Embryonic facial prominence (tissue), 1 donor: ENCODE results near the gene MREG.

Experiments
- DNase-seq: peaks from one replicate; pipeline ENCODE4 v3.0.0-alpha.2; 2016; ENCODE audit errors: extremely low spot score

Gene MREG, protein sequence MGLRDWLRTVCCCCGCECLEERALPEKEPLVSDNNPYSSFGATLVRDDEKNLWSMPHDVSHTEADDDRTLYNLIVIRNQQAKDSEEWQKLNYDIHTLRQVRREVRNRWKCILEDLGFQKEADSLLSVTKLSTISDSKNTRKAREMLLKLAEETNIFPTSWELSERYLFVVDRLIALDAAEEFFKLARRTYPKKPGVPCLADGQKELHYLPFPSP

DNA sequence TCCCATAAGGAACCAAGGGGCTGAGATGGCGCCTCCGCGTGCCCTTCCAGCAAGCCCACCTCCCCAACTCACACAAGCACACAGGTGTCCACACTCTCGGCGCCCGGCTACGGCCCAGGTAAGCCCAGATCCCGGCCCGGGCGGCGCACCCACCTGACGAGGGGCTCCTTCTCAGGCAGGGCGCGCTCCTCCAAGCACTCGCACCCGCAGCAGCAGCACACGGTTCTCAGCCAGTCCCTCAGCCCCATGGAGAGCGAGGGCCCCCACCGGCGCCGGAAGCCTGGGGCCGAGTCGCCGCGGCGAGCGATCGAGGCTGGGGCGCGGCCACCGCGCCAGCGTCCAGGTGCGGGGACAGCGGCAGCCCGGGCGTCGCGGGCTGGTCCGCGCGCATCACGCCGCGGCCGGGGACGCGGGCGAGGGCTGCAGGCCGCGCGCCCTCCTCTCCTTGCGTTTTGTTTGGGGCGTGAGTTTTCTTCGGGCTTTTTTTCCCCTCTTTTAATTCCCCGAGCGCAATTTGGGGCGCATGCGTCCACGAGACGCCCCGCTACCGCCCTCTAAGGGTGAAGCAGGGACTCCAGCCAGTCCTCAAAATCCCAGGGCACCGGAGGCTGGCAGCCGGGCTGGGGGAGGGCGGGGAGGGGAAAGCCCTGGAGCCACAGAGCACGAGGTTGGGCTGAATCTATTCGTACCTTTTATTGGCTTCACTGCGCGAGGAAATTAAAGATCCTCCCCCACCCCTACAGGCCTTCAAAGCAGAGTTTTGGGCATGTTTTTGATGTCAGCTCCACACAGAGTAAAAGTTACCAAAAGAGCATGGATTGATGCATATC is at the start of gene MREG:
Gene MREG (minus strand): TSS at position 472 of the 830 bp plus-strand sequence. CDS start 224 bp downstream, at position 248.
- peak; percentile 72 for DNase-seq

DNA sequence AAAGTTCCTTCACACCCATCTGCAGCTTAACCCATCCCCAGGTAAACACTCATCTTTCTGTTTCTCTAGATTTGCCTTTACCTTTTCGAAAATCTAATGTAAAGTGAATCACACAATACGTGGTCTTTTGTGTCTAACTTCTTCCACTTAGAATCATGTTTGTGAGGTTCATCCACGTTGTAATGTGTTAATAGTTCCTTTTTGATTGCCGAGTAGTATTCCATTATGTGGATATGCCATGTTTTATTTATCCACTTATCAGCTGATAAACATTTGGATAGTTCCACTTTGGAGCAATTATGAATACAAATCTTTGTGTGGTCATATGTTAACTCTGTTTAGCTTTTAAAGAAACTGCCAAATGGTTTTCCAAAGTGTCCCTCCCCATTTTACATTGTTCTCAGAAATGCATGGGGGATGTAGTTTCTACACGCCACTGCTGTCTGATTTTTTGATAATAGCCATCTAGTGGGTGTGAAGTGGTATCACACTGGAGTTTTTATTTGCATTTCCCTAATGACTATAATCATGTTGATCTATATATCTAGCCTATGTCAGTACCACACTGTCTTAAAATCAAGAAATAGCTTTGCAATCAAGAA is 46.0 kb upstream of the MREG start:
- DNase-seq: no peak

DNA sequence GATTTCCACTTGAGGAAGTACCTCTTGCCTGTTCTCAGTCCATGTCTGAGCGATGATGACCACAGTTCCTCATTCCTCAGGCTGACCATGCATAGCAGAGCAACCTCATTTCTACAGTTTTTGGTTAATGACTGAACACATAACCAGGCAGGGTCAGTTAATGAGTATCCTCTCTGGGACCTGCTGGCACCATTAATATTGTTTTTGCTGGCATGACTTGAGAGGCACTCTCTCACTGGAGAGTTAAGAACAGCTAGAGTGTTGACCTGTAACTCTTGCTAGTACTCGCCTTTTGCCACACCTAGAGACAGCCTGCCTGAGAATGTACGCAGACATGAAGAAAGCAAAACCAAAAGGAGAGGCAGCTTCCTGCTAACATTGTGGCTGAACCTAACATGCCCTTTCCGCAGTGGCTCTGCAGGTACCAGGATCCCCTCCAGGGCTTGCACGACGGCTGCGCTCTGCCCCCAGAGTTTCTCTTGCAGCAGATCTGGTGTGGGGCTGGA is 44.4 kb upstream of the MREG start:
- no peak for DNase-seq

DNA sequence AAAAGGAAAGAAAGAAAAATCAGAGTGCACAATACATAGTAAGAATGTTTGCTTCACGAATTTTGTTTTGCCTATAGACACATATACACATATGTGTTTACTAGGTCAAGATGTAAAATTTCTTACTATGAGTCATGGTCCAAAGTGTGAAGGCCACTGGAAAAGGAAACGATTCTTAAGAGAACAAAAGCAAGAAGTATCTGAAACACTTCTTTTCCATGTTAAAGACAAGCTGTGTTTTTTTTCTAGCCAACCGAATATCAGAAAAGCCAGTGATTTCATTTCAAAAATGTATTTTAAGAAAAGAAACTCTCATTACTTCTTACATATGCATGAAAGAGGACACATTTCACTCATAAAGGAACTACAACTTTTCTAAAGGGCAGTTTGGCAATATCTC is 43.4 kb upstream of the MREG start:
- DNase-seq: no peak

DNA sequence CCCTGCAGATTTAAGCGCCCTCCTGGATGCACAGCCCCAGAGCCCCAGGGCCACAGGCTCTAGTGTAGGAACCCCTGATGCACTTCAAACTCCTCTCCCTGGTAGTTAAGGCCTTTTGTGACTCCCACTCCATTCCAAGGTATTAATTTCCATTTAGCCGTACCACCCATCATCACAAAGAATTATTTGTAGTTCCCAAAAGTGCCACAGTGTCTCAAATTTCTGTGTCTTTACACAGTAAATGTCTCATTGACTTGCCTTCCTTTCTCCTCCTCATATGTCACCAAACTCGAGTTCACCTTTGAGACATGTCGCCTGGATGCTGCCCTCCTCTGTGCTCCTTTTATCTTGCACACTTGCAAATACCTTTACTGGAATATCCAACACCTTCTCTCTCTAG is 42.3 kb upstream of the MREG start:
- DNase-seq: no peak

DNA sequence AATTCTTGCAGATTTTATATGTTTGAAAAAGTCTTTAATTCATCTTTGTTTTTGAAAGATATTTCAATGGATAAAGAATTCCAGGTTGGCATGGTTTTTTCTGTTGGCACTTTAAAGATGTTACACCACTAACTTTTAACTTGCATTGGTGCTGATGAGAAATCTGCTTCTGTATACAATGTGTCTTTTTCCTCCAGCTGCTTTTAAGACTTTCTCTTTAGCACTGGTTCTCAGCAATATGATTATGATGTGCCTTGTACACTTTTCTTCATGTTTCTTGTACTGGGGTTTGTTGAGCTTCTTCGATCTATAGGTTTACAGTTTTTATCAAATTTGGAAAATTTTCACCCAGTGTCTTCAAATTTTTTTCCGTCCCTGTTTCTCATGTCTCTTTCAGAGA is 39.1 kb upstream of the MREG start:
- no peak for DNase-seq

DNA sequence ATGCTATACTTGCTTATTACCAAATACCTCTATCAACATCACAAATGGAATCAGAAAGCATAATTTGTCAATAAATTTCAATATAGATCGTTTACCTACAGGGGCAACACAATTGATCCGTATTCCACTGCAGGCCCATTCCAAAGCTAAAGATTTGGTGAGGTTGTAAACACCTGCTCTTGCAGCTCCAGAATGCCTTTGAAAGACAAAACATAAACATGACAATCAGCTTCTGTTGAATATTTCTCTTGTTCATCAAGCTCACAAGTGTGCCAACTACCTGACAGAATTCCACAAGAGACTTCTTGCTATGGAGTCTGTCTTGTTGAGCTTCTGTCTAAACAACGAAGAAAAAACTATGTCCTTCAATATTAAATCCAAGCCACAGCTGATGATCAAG is 38.0 kb upstream of the MREG start:
- no peak for DNase-seq

DNA sequence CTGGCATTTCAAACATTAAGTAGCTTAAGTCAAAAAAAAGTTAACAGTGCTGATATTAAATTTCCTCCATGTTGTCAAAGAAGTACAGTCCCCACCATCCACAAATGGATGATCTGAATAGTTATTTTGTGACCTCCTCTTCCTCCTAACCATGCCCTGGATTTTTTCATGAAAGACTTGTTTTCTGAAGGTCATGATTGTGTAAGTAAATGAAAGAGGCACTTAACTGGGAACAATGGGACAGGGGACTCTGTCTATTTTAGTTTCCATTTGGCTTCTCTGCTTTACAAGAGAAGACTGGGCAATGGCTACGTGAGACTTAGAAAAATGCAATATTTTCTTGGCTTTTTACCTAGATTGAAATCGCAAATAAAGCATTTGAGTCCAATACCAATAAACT is 36.1 kb upstream of the MREG start:
- DNase-seq: no peak

DNA sequence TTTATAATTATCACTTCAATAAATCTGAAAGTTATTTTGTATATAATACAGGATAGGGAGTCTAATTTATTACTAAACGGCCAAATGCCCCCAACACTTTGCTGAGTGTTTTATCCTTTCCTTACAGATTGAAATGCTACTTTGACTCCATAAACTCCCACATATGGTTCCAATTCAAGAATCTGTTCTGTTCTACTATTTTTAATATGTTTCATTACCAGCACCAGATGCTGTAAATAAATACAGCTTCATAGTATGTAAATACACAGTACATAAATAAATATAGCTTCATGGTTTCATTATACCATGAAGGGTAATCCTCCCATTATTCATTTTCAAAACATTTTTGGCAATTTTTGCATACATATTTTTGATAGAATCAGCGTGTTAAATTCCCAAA is 34.0 kb upstream of the MREG start:
- DNase-seq: peak; percentile 48

DNA sequence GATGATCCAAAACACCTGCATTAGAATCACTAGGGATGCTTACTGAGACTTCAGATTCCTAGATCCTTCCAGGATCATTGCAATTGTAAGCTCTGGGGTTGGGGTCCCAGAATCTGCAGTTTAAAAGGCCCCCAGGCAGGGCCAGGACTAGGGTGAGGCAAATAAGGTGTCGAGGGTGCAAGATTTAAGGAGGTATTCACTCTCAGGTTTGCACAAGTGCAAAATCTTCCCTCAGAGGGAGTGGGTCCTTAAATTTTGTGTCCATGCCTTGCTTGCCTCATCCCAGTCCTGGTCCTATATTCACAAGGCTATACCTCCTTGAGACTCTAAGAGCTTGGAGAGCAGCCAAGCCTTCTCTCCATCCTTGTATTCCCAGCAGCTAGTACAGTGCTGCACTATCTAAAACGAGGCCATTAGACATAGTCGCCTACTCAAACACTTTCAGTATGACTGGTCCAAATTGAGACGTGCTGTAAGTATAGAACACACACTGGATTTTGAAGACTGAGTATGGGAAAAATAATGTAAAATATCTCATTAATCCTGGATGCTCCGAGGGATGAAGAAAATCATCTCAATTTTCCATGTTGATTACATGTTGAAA is 31.6 kb upstream of the MREG start:
- DNase-seq: no peak

DNA sequence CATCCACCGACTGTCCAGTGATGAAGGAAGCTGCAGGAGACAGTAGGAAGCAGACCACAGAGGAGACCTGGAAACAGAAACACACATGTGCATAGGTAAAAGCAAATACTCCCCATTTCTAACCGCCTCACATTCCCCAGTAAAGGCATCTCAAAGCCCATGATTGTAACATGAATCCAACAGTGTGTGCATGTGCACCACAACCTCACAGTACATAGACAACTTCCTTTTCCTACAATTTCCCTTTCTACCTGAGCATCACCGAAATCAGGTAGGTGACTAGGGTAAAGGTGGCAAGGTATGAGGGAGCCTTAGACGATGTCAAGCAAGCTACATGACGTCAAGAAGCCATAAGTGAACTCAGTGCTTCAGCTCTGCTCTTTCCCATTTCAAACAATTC is 30.6 kb upstream of the MREG start:
- no peak for DNase-seq

DNA sequence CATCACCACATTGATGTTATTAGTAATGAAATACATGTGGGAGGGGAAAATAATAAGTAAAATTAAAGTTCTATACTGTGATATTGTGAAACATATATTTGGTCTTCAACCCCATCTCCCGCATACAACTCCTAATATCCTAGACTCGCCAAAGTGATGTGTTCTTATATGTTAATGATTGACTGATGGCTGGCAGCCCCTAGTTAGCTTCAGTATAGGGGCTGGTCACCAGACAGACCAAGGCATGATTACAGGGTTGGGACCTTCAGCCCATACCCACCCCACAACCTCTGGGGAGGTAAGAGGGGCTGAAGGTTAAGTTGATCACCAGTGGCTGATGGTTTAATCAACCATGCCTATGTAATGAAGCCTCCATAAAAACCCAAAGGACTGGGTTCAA is 28.1 kb upstream of the MREG start:
- DNase-seq: no peak

DNA sequence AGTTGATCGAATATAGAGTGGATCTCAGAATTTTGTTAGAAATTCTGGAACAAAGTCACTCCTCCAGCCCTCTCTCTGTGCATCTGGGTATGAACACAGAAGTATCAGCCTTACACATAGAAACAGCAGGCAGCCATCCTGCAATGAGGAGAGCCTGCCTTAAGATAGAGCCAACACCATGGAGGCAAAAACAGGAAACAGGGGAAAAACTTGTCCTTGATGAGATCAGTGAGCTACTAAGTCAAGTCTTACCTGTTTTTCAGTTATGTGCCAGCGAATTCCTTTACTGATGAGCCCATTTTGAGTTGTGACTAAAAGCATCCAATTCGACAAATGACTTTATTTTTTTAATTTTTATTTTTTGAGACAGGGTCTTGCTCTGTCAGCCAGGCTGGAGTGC is 26.6 kb upstream of the MREG start:
- no peak for DNase-seq

DNA sequence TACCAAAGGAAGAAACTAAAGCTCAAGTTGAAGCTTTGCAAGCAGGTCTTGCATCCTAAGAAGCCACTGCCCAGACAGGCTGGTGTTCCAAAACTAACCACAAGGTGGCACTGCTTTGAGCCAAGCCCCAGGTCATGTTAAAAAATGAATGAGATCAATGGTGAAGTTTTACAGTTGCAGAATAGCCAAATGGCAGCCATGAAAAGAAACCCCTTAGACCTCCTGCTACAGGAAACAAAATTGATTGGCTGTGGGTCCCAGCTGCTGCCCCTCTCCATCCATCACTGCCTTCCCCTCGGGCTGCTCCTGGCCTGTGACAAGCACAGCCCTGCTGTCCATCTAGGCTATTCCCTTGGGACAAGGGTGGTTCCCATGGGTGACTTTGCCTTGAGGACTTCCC is 20.7 kb upstream of the MREG start:
- DNase-seq: no peak

DNA sequence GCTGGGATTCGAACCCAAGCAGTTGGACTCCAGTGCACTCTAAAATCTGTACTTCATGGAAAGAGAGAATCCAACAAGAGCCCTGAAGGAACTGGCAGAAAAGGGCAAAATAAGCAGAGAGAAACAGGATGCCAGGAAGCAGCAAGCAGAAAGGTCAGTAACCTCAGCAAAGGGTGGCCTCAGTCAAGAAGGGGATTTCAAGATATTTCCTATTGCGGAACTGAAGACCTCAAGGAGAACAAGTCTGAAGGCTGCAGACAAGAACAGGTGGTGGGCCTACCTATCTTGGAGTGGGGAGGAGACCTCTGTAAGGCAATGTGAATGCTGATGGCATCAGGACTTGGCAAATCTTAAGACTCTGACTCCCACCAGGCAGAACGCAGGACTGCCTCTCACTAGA is 20.1 kb upstream of the MREG start:
- DNase-seq: no peak

DNA sequence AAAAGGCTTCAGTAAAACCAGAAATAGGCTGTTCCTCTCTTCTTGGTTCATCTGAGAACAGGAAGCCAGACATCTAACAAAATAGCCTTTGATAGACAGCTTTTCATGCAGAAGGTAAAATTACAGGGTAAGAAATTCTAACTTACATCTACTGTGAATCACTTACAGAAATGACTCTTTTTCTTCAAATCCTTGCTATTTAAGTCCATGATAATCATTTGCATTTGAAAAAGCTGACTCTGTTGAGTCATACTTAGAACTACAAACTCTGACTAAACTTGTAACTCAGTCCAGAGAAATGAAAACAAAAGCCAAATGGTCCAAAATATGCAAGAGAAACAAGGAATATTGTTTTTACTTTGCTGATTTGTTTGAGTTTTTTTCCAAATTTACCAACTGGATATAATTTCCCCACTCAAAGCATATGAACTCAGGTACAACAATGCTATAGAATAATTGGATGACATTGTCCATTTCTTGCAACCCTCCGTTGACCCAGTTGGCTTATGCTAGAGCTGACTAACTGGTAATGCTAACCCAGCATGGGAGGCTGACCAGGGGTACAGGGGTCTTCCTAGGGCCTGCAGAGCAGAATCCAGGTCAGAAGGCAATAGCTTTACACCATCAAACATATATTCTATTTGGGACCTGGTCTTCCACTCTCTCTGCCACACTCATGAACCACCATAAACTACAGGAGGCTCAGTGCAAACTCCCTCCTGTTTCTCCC is 18.8 kb upstream of the MREG start:
- DNase-seq: no peak

DNA sequence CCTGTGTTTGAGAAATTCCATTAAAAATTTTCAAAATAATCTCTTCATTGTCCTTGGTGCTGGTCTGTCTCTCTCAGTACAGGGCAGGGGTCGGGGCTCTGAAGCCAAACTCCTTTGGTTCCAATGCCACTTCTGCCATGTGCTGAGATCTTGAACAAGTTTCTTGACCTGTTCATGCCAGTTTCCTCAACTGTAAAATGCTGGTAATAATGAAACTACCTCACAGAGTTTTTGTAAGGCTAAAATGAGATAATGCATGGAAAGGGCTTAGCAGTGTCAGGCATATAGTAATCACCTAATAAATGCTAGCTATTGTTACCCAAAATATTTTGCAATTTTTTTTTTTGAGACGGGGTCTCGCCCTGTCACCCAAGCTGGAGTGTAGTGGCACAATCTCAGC is 16.9 kb upstream of the MREG start:
- no peak for DNase-seq

DNA sequence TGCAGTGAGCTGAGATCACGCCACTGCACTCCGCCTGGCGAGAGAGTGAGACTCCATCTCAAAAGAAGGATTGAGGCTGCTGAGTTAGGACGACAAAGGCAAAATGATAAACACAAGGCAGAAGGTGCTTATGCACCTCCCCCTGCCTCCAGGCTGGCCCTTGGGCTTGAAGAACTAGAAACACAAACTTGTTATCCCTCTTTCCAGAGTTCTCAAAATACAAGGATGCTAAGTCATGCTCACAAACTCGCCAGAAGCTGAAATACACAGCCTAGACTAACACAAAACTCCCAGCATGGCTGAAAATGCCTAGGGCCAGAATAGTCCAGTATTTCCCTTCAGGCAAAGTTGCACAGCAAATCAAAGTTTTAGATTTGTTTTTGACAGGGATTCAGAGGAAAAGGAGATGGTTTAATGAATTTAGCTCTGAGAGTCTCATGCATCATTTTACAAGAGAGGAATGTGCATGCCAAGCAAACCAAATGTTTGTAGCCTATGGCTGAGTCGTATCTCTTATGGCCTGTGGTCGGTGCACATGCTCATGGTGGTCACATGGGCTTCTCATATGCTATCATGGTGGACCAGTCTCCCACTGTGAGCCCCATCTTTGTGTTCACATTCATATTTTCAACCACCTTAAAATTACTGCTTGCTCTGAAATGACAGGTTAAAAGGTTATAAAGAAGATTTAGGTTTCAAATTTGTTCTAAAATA is 16.2 kb upstream of the MREG start:
- DNase-seq: no peak

DNA sequence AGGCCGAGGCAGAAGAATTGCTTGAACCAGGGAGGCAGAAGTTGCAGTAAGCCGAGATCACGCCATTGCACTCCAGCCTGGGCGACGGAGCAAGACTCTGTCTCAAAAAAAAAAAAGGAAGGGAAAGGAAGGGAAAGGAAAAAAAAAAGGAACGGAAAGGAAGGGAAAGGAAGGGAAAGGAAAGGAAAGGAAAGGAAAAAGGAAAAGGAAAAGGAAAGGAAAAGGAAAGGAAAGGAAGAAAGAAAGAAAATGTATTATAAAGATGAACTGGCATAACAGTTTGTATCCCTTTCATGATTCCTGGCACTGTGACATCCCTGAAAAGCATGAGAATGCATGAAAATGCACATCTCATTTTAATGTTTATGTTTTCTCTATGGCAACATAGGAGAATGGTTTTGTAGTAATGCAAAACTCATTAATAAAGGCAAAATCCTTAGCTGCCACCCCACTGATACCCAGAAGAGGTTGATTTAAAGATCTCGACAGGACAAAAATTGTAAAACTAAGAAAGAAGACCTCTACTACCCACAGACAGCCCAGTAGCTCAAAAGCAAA is 11.5 kb upstream of the MREG start:
- DNase-seq: no peak

DNA sequence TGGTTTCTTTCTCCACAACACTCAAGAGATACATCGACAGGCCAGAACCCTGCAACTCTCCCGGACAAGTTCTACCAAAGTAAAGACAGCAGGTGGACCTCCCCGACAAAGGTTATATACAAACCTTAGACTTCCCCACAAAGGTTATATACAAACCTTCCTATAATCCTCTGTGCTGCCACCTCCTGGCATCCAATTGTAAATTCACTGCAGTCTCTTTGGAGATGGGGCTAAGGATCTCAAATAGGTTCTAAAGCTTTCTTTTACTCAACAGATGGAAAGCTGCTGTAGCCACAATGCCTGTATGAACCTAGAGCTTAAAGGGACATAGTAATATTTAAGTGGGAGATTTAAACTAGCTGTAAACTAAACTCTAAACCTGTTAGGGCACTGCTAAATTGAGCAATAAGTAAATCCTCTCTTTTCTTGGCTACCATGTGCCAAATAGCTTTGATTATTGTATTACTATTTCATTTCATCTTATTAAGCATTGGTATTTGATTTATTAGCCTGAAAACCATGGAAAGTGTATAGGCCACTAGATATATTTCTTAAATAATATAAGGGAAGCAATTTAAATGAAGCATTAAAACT is 9.8 kb upstream of the MREG start:
- no peak for DNase-seq
